ENCODE measurements around the gene CASKIN1.

CASKIN1 gene

DNA sequence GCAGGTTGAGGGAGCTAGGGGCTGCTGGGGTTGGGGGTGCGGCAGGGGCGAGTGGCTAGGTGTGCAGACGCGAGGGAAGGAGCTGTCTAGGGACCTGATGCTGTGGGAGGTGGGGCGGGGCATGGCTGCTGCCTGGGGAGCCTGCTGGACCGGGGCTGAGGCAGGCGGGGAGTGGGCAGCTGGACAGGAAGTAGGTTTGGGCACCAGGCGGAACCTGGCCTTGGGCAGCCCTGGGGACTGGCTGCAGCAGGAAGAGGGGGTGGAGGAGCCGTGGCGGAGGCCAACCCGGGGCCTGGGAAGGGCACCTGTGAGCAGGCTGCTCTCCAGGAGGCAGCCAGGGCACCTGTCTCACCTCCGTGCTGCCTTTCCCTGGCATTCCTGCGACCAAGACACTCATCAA is 34.0 kb upstream of the CASKIN1 start:
- DNase-seq, result no peak
- no peak overlapping the region for H3K4me3 ChIP-seq (ENCODE audit: low read depth in 1 of 2, low read length in 2 of 2)
- no peaks in the 10 kb centered on the region for H3K27me3 ChIP-seq (ENCODE audit: insufficient read depth, low read length, poor library complexity)
- peaks cover 68% of the 10 kb centered on the region for H4K20me1 ChIP-seq (ENCODE audit: insufficient read depth, low read length)
- ATAC-seq (ENCODE audit: insufficient read depth, low read depth), result no peak
- no peak overlapping the region for H2AFZ ChIP-seq (ENCODE audit: low read depth, low read length)
- no peak overlapping the region for H3K27ac ChIP-seq (ENCODE audit: low read length)
- peaks cover 87% of the 10 kb centered on the region for H3K36me3 ChIP-seq (ENCODE audit: insufficient read depth, low read length)
- H3K4me1 ChIP-seq (ENCODE audit: insufficient read depth, low read length), result 0 out of 2 replicates have a peak, but pooled peaks cover 2% of the 10 kb centered on the region
- no peak for TF ChIP-seq EZH2 (IDR thresholded peaks at IDR 0.05; ENCODE audit: borderline replicate concordance, low read depth, low read length, severe bottlenecking)
- TF ChIP-seq, protein P1, sequence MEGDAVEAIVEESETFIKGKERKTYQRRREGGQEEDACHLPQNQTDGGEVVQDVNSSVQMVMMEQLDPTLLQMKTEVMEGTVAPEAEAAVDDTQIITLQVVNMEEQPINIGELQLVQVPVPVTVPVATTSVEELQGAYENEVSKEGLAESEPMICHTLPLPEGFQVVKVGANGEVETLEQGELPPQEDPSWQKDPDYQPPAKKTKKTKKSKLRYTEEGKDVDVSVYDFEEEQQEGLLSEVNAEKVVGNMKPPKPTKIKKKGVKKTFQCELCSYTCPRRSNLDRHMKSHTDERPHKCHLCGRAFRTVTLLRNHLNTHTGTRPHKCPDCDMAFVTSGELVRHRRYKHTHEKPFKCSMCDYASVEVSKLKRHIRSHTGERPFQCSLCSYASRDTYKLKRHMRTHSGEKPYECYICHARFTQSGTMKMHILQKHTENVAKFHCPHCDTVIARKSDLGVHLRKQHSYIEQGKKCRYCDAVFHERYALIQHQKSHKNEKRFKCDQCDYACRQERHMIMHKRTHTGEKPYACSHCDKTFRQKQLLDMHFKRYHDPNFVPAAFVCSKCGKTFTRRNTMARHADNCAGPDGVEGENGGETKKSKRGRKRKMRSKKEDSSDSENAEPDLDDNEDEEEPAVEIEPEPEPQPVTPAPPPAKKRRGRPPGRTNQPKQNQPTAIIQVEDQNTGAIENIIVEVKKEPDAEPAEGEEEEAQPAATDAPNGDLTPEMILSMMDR (IDR thresholded peaks at IDR 0.05; ENCODE audit: borderline replicate concordance, extremely low read depth, low read length, poor library complexity, severe bottlenecking), result no peak
- peaks cover 43% of the 10 kb centered on the region for H3K79me2 ChIP-seq (ENCODE audit: insufficient read depth, low read length)
- H3K9ac ChIP-seq (ENCODE audit: low read depth, low read length), result no peak overlapping the region
- no peaks in the 10 kb centered on the region for H3K9me3 ChIP-seq (ENCODE audit: insufficient read depth, low read length, severe bottlenecking)
- no peak overlapping the region for H3K4me2 ChIP-seq (ENCODE audit: insufficient read depth, low read length)

DNA sequence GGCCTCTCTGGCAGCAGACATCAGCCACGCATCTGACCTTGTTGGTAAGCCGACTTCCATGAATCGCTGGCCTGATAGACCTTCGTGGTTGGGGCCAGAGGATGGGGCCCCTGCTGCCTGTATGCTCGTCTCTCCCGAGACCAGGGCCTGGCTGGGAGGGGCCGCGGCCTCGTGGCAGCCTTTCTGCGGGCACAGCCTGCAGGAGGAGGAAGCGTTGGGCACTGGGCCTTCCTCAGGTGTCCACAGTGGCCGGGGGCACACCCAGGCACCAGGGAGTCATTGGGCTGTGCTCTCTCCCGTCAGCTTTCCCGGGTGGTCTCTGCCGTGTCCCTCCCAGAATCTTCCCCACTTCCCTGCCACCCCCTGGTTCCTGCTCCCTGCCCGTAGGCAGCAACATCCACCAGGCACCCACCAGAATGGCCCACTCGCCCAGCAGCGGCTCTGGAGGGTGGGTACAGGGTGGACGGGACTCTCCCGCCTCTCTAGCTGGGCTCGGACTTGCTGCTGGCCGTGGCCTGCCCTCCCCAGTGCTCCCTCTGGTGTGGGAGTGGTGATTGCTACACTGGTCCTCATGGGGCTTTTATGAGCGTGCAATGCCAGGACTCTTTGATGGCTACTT is 33.3 kb upstream of the CASKIN1 start:
- Histone ChIP-seq H3K27me3 (ENCODE audit: insufficient read depth, low read length, poor library complexity) (no peaks in the 10 kb centered on the region), H3K4me3 (ENCODE audit: low read depth in 1 of 2, low read length in 2 of 2) (no peak overlapping the region), H3K4me2 (ENCODE audit: insufficient read depth, low read length) (no peak overlapping the region), H2AFZ (ENCODE audit: low read depth, low read length) (no peak overlapping the region), H3K9me3 (ENCODE audit: insufficient read depth, low read length, severe bottlenecking) (no peaks in the 10 kb centered on the region), H3K36me3 (ENCODE audit: insufficient read depth, low read length) (peaks cover 81% of the 10 kb centered on the region), H3K27ac (ENCODE audit: low read length) (no peak overlapping the region), H3K9ac (ENCODE audit: low read depth, low read length) (no peak overlapping the region), H3K4me1 (ENCODE audit: insufficient read depth, low read length) (peaks cover 8% of the 10 kb centered on the region), H3K79me2 (ENCODE audit: insufficient read depth, low read length) (peaks cover 50% of the 10 kb centered on the region), H4K20me1 (ENCODE audit: insufficient read depth, low read length) (peaks cover 66% of the 10 kb centered on the region)
- ATAC-seq (ENCODE audit: insufficient read depth, low read depth), result no peak
- TF ChIP-seq, protein P1 (IDR thresholded peaks at IDR 0.05; ENCODE audit: borderline replicate concordance, extremely low read depth, low read length, poor library complexity, severe bottlenecking), result no peak
- TF ChIP-seq EZH2 (IDR thresholded peaks at IDR 0.05; ENCODE audit: borderline replicate concordance, low read depth, low read length, severe bottlenecking), result no peak
- DNase-seq, result no peak

DNA sequence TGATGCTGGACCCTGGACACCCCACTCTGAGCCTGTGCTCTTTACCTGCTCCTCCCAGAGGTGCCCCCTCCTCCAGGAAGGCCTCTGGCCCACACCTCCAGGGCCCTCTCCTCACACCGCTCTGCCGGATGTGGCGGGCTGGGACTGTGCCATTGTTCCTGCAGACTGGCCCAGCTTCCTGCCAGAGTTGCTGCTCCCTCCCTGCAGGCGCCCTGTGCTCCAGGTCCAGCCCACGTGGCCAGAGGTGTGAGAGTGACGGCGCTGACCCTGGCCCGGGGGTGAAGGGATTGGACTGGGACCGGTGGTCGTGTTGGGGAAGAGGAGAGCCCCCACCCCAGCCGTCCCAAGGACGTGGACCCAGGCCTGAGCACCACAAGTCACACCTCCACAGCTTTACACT is 32.7 kb upstream of the CASKIN1 start:
- Histone ChIP-seq H2AFZ (ENCODE audit: low read depth, low read length) (no peak overlapping the region), H3K9ac (ENCODE audit: low read depth, low read length) (no peak overlapping the region), H3K79me2 (ENCODE audit: insufficient read depth, low read length) (peaks cover 56% of the 10 kb centered on the region), H3K4me3 (ENCODE audit: low read depth in 1 of 2, low read length in 2 of 2) (no peak overlapping the region), H3K4me1 (ENCODE audit: insufficient read depth, low read length) (peaks cover 15% of the 10 kb centered on the region), H3K36me3 (ENCODE audit: insufficient read depth, low read length) (peaks cover 75% of the 10 kb centered on the region), H3K9me3 (ENCODE audit: insufficient read depth, low read length, severe bottlenecking) (no peaks in the 10 kb centered on the region), H3K27me3 (ENCODE audit: insufficient read depth, low read length, poor library complexity) (no peaks in the 10 kb centered on the region), H4K20me1 (ENCODE audit: insufficient read depth, low read length) (peaks cover 64% of the 10 kb centered on the region), H3K27ac (ENCODE audit: low read length) (no peak overlapping the region), H3K4me2 (ENCODE audit: insufficient read depth, low read length) (no peak overlapping the region)
- ATAC-seq (ENCODE audit: insufficient read depth, low read depth) (no peak), DNase-seq (no peak)
- TF ChIP-seq, protein P1 (IDR thresholded peaks at IDR 0.05; ENCODE audit: borderline replicate concordance, extremely low read depth, low read length, poor library complexity, severe bottlenecking), result no peak
- no peak for TF ChIP-seq EZH2 (IDR thresholded peaks at IDR 0.05; ENCODE audit: borderline replicate concordance, low read depth, low read length, severe bottlenecking)

Measured in DND-41 (cell line).